CD4-positive, alpha-beta T cell treated with Interleukin-1 beta for 1 hour (primary cell): Measurements from ENCODE around the gene ABCA2.
A peak's percentile ranks its signal among the peaks of the same experiment; 100 is the strongest.
"Not testable (repeated sequence)": the region's sequence is repeated elsewhere in the genome, so short reads cannot be mapped to it uniquely, and the experiment has no call there.

Experiments used
- DNase-seq, 2 donors: peaks; one replicate each; pipeline ENCODE4 v3.0.0-alpha.2; 2020 to 2022

Gene ABCA2

GRCh38 chr9:137044502-137045177 is 16.6 kb upstream of the ABCA2 start:
- DNase-seq: no peak

- DNase-seq: no peak
Observed at GRCh38 chr9:137044037-137044436, 16.0 kb upstream of the ABCA2 start.

- no peak for DNase-seq
Observed at GRCh38 chr9:137042751-137043727, 15.0 kb upstream of the ABCA2 start.

GRCh38 chr9:137041124-137041523 is 13.1 kb upstream of the ABCA2 start:
- DNase-seq: no peak

- no peak for DNase-seq
Observed at GRCh38 chr9:137040568-137040967, 12.5 kb upstream of the ABCA2 start.

- DNase-seq: no peak
Observed at GRCh38 chr9:137039611-137040366, 11.8 kb upstream of the ABCA2 start.

GRCh38 chr9:137038916-137039315 is 10.9 kb upstream of the ABCA2 start:
- no peak for DNase-seq

GRCh38 chr9:137037483-137037882 is 9.4 kb upstream of the ABCA2 start:
- no peak for DNase-seq

GRCh38 chr9:137037035-137037434 is 9.0 kb upstream of the ABCA2 start:
- DNase-seq: no peak

- no peak for DNase-seq
Observed at GRCh38 chr9:137035937-137036336, 7.9 kb upstream of the ABCA2 start.

- no peak for DNase-seq
Observed at GRCh38 chr9:137035507-137035834, 7.4 kb upstream of the ABCA2 start.

- DNase-seq: peak; percentile 88
Observed at GRCh38 chr9:137034709-137035506, 6.9 kb upstream of the ABCA2 start.

- peak in 1 of 2 donors; percentile 35 for DNase-seq
Observed at GRCh38 chr9:137034039-137034708, 6.1 kb upstream of the ABCA2 start.

GRCh38 chr9:137033481-137033880 is 5.4 kb upstream of the ABCA2 start:
- DNase-seq: not testable (repeated sequence)

GRCh38 chr9:137032858-137033257 is 4.8 kb upstream of the ABCA2 start:
- DNase-seq: peak; percentile 31 to 69

- DNase-seq: peak; percentile 48 to 64
Observed at GRCh38 chr9:137031904-137032640, 4.0 kb upstream of the ABCA2 start, which contains the start of gene FUT7. Gene FUT7, minus strand, starts transcription at chr9:137032088. Its CDS starts 97 bp downstream, at chr9:137031991.

GRCh38 chr9:137030538-137031527 is 2.8 kb upstream of the ABCA2 start:
- DNase-seq: peak; percentile 49 to 61

GRCh38 chr9:137030006-137030405 is 2.0 kb upstream of the ABCA2 start:
- DNase-seq: no peak

GRCh38 chr9:137029058-137029936 is 1.3 kb upstream of the ABCA2 start:
- DNase-seq: peak; percentile 65 to 72
